DOHH2 (cell line): Measurements from ENCODE around the gene IBA57.

Experiments
- H3F3A ChIP-seq: fragments of 200-600 bp; sonication (generic), shearing (Covaris generic); 2 replicates; pipeline ENCODE4 v1.6.0; 2016; ENCODE audit warnings: antibody characterized with exemption, mild to moderate bottlenecking; ENCODE audit not compliant: control insufficient read depth, insufficient read depth
- H3K27ac ChIP-seq: fragments of 200-600 bp; sonication (generic); 2 replicates; pipeline ENCODE4 v1.5.1; 2014; ENCODE audit warnings: low read depth, mild to moderate bottlenecking, low read length, moderate library complexity
- H3K27me3 ChIP-seq: fragments of 200-600 bp; sonication (generic); 2 replicates; pipeline ENCODE4 v1.6.1; 2014; ENCODE audit warnings: mild to moderate bottlenecking, low read length, mixed read lengths; ENCODE audit not compliant: control insufficient read depth
- H3K36me3 ChIP-seq: fragments of 200-600 bp; sonication (generic); 2 replicates; pipeline ENCODE4 v1.6.1; 2014; ENCODE audit warnings: mild to moderate bottlenecking, low read length, moderate library complexity, mixed read lengths; ENCODE audit not compliant: control insufficient read depth
- H3K4me1 ChIP-seq: fragments of 200-600 bp; sonication (generic); 2 replicates; pipeline ENCODE4 v1.6.1; 2014; ENCODE audit warnings: mild to moderate bottlenecking, low read length, mixed read lengths; ENCODE audit not compliant: control insufficient read depth
- H3K4me2 ChIP-seq: fragments of 200-600 bp; sonication (generic); 2 replicates; pipeline ENCODE4 v1.6.0; 2014; ENCODE audit warnings: mild to moderate bottlenecking, low read length, moderate library complexity
- H3K4me3 ChIP-seq: fragments of 200-600 bp; sonication (generic); 2 replicates; pipeline ENCODE4 v1.5.1; 2014; ENCODE audit warnings: mild to moderate bottlenecking, low read length, mixed read lengths
- H3K79me2 ChIP-seq: fragments of 200-600 bp; sonication (generic); 2 replicates; pipeline ENCODE4 v1.6.1; 2014; ENCODE audit warnings: mild to moderate bottlenecking, low read length, mixed read lengths; ENCODE audit not compliant: control insufficient read depth
- H3K9me2 ChIP-seq: fragments of 200-600 bp; sonication (generic); replicated peaks from 2 replicates; pipeline ENCODE4 v1.6.1; 2014; ENCODE audit warnings: mild to moderate bottlenecking, low read length, mixed read lengths; ENCODE audit not compliant: control insufficient read depth
- H3K9me3 ChIP-seq: fragments of 200-600 bp; sonication (generic); 2 replicates; pipeline ENCODE4 v1.6.1; 2014; ENCODE audit warnings: antibody characterized with exemption, low read length, mixed read lengths; ENCODE audit not compliant: control insufficient read depth, insufficient read depth
- H4K20me1 ChIP-seq: fragments of 200-600 bp; sonication (generic); 2 replicates; pipeline ENCODE4 v1.6.0; 2014; ENCODE audit warnings: low read depth, mild to moderate bottlenecking, antibody characterized with exemption, low read length, moderate library complexity; ENCODE audit not compliant: control insufficient read depth, insufficient read depth
- EZH2phosphoT487 ChIP-seq: fragments of 200-600 bp; sonication (generic); IDR thresholded peaks from 2 replicates; pipeline ENCODE4 v1.6.1; 2017; ENCODE audit warnings: borderline replicate concordance, mild to moderate bottlenecking, antibody characterized with exemption, low read length, moderate library complexity, mixed read lengths
- TF ChIP-seq, protein P1 (sequence below): fragments of 200-600 bp; sonication (generic); IDR thresholded peaks from one replicate; pipeline ENCODE4 v1.5.1; 2014; ENCODE audit warnings: antibody characterized with exemption, mild to moderate bottlenecking, low read depth, low read length; ENCODE audit not compliant: poor library complexity, severe bottlenecking

The IBA57 gene

GRCh38 chr1:228213917-228214808, 48.6 kb downstream of the IBA57 start:
- Histone ChIP-seq H4K20me1 (no peaks in the 10 kb centered on the region), H3K9me2 (no peaks in the 10 kb centered on the region), H3K36me3 (no peaks in the 10 kb centered on the region), H3F3A (no peaks in the 10 kb centered on the region), H3K4me3 (no peak overlapping the region), H3K27ac (no peak overlapping the region), H3K4me1 (peaks cover 4% of the 10 kb centered on the region; the same call in 1 of the 2 replicates), H3K27me3 (no peaks in the 10 kb centered on the region), H3K79me2 (no peaks in the 10 kb centered on the region), H3K9me3 (no peaks in the 10 kb centered on the region), H3K4me2 (no peak overlapping the region)
- TF ChIP-seq, protein P1, sequence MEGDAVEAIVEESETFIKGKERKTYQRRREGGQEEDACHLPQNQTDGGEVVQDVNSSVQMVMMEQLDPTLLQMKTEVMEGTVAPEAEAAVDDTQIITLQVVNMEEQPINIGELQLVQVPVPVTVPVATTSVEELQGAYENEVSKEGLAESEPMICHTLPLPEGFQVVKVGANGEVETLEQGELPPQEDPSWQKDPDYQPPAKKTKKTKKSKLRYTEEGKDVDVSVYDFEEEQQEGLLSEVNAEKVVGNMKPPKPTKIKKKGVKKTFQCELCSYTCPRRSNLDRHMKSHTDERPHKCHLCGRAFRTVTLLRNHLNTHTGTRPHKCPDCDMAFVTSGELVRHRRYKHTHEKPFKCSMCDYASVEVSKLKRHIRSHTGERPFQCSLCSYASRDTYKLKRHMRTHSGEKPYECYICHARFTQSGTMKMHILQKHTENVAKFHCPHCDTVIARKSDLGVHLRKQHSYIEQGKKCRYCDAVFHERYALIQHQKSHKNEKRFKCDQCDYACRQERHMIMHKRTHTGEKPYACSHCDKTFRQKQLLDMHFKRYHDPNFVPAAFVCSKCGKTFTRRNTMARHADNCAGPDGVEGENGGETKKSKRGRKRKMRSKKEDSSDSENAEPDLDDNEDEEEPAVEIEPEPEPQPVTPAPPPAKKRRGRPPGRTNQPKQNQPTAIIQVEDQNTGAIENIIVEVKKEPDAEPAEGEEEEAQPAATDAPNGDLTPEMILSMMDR, result no peak
- TF ChIP-seq EZH2phosphoT487, result no peak

DNA sequence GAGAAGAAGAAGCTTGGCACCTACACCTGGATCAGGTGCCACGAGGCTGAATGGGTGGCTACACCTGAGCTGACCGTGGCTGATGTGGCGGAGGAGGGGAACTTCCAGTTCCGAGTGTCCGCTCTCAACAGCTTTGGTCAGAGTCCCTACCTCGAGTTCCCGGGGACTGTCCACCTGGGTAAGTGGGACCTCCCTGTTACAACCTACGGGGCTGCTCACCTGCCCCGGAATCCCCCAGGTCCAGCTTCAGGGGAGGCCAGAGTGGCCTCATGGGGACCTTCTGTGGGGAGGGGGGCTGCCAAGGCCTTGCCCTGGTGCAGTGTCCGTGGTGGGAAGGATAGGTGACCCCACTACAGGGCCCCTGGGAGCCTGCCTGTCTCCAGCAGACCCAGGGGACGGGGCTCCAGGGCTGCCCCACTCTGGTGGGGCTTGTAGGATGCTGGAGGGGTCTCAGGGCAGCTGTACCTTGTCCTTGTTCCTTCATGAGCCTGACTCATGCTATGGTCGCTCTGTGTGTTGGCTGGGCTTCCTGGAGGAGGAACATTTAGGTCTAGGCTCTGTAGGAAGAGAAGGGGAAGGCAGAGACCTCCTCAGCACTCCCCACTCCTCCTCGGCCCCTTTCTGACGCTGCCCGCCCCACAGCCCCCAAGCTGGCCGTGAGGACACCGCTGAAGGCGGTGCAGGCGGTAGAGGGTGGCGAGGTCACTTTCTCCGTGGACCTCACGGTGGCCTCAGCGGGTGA, 49.5 kb downstream of the IBA57 start:
- H4K20me1 ChIP-seq, result no peaks in the 10 kb centered on the region

DNA sequence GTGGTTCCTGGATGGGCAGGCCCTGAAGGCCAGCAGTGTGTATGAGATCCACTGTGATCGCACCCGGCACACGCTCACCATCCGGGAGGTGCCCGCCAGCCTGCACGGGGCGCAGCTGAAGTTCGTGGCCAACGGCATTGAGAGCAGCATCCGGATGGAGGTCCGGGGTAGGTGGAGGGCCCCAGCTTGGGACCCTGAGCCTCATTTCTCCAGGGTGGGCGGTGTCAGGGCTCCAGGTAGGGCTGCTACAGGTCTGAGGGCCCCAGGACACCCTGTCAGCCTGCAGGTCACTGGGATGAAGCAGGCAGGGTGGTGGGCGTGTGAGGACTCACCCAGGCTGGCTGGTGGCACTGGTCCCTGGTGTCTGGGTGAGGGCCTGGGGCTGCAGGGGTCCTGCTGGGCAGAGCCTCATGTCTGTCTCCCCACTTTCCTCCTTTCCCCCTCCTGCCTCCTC, 50.1 kb downstream of the IBA57 start:
- Histone ChIP-seq H3K27me3 (no peaks in the 10 kb centered on the region), H3K4me1 (peaks cover 4% of the 10 kb centered on the region; the same call in 1 of the 2 replicates), H3K79me2 (no peaks in the 10 kb centered on the region), H3K36me3 (no peaks in the 10 kb centered on the region), H3F3A (no peaks in the 10 kb centered on the region), H3K9me3 (no peaks in the 10 kb centered on the region), H3K4me2 (no peak overlapping the region), H3K9me2 (no peaks in the 10 kb centered on the region), H4K20me1 (no peaks in the 10 kb centered on the region), H3K27ac (no peak overlapping the region), H3K4me3 (no peak overlapping the region)
- TF ChIP-seq, protein P1, result no peak
- no peak for TF ChIP-seq EZH2phosphoT487

More for the DNA sequence above, 49.5 kb downstream of the IBA57 start:
- H3K4me1 ChIP-seq, result peaks cover 4% of the 10 kb centered on the region; the same call in 1 of the 2 replicates
- no peaks in the 10 kb centered on the region for H3K9me2 ChIP-seq
- no peak overlapping the region for H3K4me2 ChIP-seq
- no peak for TF ChIP-seq EZH2phosphoT487
- TF ChIP-seq, protein P1, result no peak
- no peaks in the 10 kb centered on the region for H3K36me3 ChIP-seq
- no peak overlapping the region for H3K27ac ChIP-seq
- H3K79me2 ChIP-seq, result no peaks in the 10 kb centered on the region
- H3K9me3 ChIP-seq, result no peaks in the 10 kb centered on the region
- no peak overlapping the region for H3K4me3 ChIP-seq
- H3F3A ChIP-seq, result no peaks in the 10 kb centered on the region
- H3K27me3 ChIP-seq, result no peaks in the 10 kb centered on the region
